PC-9 (cell line): ENCODE data around the gene PLXND1.

ENCODE experiments used
- EZH2 ChIP-seq: fragments of 200-600 bp; sonication (generic); IDR thresholded peaks from 2 replicates; pipeline ENCODE4 v1.8.0; 2017; ENCODE audit warnings: antibody characterized with exemption, low read depth
- TF ChIP-seq, protein P1 (sequence below): fragments of 200-600 bp; sonication (generic); conservative IDR thresholded peaks from 2 replicates; pipeline ENCODE4 v1.6.1; 2017; ENCODE audit warnings: mixed run types, antibody characterized with exemption, mild to moderate bottlenecking, moderate library complexity

DNA sequence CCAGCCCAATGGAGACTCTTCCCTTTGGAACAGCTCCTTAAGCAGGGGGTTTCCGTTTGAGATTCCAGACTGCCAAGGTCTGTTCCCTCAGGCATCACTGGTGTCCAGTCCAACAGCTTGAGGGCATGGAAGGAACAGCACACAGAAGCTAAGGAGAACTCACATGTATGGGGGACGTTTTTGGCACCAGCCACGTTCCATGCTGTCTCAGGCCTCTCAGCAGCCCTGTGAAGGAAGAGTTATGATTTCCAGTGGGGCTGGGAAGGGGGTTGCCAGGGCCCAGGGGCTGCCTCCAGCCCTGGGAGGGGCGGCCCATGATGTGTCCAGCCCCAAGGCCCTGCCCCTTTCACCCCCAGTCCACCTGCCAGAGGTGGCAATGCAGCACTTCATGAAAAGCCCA, 85.5 kb downstream of the PLXND1 start:
- TF ChIP-seq, protein P1, sequence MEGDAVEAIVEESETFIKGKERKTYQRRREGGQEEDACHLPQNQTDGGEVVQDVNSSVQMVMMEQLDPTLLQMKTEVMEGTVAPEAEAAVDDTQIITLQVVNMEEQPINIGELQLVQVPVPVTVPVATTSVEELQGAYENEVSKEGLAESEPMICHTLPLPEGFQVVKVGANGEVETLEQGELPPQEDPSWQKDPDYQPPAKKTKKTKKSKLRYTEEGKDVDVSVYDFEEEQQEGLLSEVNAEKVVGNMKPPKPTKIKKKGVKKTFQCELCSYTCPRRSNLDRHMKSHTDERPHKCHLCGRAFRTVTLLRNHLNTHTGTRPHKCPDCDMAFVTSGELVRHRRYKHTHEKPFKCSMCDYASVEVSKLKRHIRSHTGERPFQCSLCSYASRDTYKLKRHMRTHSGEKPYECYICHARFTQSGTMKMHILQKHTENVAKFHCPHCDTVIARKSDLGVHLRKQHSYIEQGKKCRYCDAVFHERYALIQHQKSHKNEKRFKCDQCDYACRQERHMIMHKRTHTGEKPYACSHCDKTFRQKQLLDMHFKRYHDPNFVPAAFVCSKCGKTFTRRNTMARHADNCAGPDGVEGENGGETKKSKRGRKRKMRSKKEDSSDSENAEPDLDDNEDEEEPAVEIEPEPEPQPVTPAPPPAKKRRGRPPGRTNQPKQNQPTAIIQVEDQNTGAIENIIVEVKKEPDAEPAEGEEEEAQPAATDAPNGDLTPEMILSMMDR: no peak
- no peak for TF ChIP-seq EZH2
